Smooth muscle cell (in vitro differentiated cells): ENCODE results near the gene ARHGAP26. TPM values are rescaled to one million over a fixed set of nuclear protein-coding genes. Genes with fewer than 3 reads are reported as not detected.
A peak's percentile ranks its signal among the peaks of the same experiment; 100 is the strongest.

Experiments
- DNase-seq: peaks from one replicate; lab custom pipeline; 2025; ENCODE audit not compliant: unreplicated experiment; lab: John Stamatoyannopoulos, UW
- H2AFZ ChIP-seq: fragments of 200-600 bp; sonication (generic); 2 replicates; pipeline ENCODE4 v1.6.0; 2016; ENCODE audit warnings: antibody characterized with exemption, low read depth, mild to moderate bottlenecking
- H3F3A ChIP-seq: fragments of 200-600 bp; sonication (generic); 2 replicates; pipeline ENCODE4 v1.6.0; 2017; ENCODE audit warnings: antibody characterized with exemption, low read depth
- H3K27ac ChIP-seq: fragments of 200-600 bp; sonication (generic); 2 replicates; pipeline ENCODE4 v1.5.1; 2016; ENCODE audit warnings: low read depth, mild to moderate bottlenecking
- H3K27me3 ChIP-seq: fragments of 200-600 bp; sonication (generic); 2 replicates; pipeline ENCODE4 v1.6.1; 2016; ENCODE audit warnings: low read depth, mild to moderate bottlenecking
- H3K36me3 ChIP-seq: fragments of 200-600 bp; sonication (generic); 2 replicates; pipeline ENCODE4 v1.5.1; 2016; ENCODE audit warnings: low read depth
- H3K4me1 ChIP-seq: fragments of 200-600 bp; sonication (generic); 2 replicates; pipeline ENCODE4 v1.5.1; 2016; ENCODE audit warnings: low read depth
- H3K4me2 ChIP-seq: fragments of 200-600 bp; sonication (generic); 2 replicates; pipeline ENCODE4 v1.6.0; 2016; ENCODE audit warnings: mild to moderate bottlenecking
- H3K4me3 ChIP-seq: fragments of 200-600 bp; sonication (generic); 2 replicates; pipeline ENCODE4 v1.5.1; 2016; ENCODE audit warnings: mild to moderate bottlenecking
- H3K79me2 ChIP-seq: fragments of 200-600 bp; sonication (generic); 2 replicates; pipeline ENCODE4 v1.6.0; 2016; ENCODE audit warnings: low read depth, mild to moderate bottlenecking
- H3K9ac ChIP-seq: fragments of 200-600 bp; sonication (generic); 2 replicates; pipeline ENCODE4 v1.6.0; 2016; ENCODE audit warnings: low read depth
- H3K9me3 ChIP-seq: fragments of 200-600 bp; sonication (generic); replicated peaks from 2 replicates; pipeline ENCODE4 v1.5.1; 2016; ENCODE audit warnings: low read depth
- H4K20me1 ChIP-seq: fragments of 200-600 bp; sonication (generic); 2 replicates; pipeline ENCODE4 v1.6.0; 2016; ENCODE audit warnings: low read depth
- WGBS: methylation state at CpG from one replicate; pipeline ENCODE4 v1.1.7; 2016; ENCODE audit warnings: low lambda C conversion rate; 5-methylcytosine and 5-hydroxymethylcytosine counted together
- polyA plus RNA-seq: library from polyadenylated mRNA; unstranded; fragments of >200 nt; fragmentation: Nextera tagmentation; extraction: Ambion mirVana; gene quantifications from 2 replicates; pipeline ENCODE4 v1.2.1, GENCODE V29; 2016
- total RNA-seq: library from RNA; depleted of rRNA; stranded (reverse); fragments of >200 nt; gene quantifications from 2 replicates; pipeline ENCODE4 v1.2.3, GENCODE V29; 2014
- TF ChIP-seq, protein P1 (sequence below): fragments of 200-600 bp; sonication (generic); IDR thresholded peaks from 2 replicates; pipeline ENCODE4 v1.5.1; 2017; ENCODE audit warnings: borderline replicate concordance, mild to moderate bottlenecking, antibody characterized with exemption; ENCODE audit not compliant: insufficient read depth, poor library complexity, severe bottlenecking

Gene ARHGAP26
- total and polyA plus RNA-seq, 2 experiments from 2014 or later, result 2.2 to 5.1 TPM

- H3K36me3 ChIP-seq, result no peaks in the 10 kb centered on the region
- no peak for DNase-seq
- H3K4me2 ChIP-seq, result peak overlapping the region; percentile 51
- peaks cover 4% of the 10 kb centered on the region for H3F3A ChIP-seq
- H3K27ac ChIP-seq, result peak overlapping the region; percentile 35
- WGBS, result 66% methylated on average over 7 of the region's 7 CpGs
- no peak overlapping the region for H3K9ac ChIP-seq
- H3K4me1 ChIP-seq, result peaks cover 20% of the 10 kb centered on the region
- H4K20me1 ChIP-seq, result no peaks in the 10 kb centered on the region
- TF ChIP-seq, protein P1, sequence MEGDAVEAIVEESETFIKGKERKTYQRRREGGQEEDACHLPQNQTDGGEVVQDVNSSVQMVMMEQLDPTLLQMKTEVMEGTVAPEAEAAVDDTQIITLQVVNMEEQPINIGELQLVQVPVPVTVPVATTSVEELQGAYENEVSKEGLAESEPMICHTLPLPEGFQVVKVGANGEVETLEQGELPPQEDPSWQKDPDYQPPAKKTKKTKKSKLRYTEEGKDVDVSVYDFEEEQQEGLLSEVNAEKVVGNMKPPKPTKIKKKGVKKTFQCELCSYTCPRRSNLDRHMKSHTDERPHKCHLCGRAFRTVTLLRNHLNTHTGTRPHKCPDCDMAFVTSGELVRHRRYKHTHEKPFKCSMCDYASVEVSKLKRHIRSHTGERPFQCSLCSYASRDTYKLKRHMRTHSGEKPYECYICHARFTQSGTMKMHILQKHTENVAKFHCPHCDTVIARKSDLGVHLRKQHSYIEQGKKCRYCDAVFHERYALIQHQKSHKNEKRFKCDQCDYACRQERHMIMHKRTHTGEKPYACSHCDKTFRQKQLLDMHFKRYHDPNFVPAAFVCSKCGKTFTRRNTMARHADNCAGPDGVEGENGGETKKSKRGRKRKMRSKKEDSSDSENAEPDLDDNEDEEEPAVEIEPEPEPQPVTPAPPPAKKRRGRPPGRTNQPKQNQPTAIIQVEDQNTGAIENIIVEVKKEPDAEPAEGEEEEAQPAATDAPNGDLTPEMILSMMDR, result no peak
- H2AFZ ChIP-seq, result peak overlapping the region; percentile 29
- H3K27me3 ChIP-seq, result no peaks in the 10 kb centered on the region
- no peaks in the 10 kb centered on the region for H3K9me3 ChIP-seq
- H3K79me2 ChIP-seq, result no peaks in the 10 kb centered on the region
- no peak overlapping the region for H3K4me3 ChIP-seq
These were observed 249.7 kb downstream of the ARHGAP26 start for GRCh38 chr5:143019614-143020515.

DNA sequence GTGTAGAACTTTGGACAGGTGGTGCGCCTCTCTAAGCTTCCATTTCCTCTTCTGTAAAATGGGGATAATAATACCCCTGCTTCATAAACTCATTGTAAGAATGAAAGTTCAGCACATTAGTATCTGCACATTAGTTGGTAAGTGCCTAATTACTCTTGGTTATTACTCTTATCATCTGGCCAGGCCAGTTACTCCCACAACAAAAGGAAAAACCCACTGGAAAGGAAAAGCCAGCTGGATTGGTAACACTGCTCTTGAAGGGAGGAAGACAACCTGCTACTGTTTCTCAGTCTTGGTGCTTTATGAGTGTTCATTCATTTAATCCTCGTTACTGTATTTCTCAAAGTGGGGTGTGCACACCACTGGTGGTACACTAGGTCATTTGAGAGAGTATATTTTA is 251.4 kb downstream of the ARHGAP26 start:
- H3K4me3 ChIP-seq, result no peak overlapping the region
- no peak overlapping the region for H3K9ac ChIP-seq
- H3K9me3 ChIP-seq, result no peaks in the 10 kb centered on the region
- no peaks in the 10 kb centered on the region for H3K36me3 ChIP-seq
- no peaks in the 10 kb centered on the region for H4K20me1 ChIP-seq
- H2AFZ ChIP-seq, result no peak overlapping the region
- no peak overlapping the region for H3K4me2 ChIP-seq
- H3K27me3 ChIP-seq, result no peaks in the 10 kb centered on the region
- 91% methylated on average over 2 of the region's 2 CpGs for whole genome bisulfite sequencing
- TF ChIP-seq, protein P1, result no peak
- no peak for DNase-seq
- no peaks in the 10 kb centered on the region for H3K79me2 ChIP-seq
- no peak overlapping the region for H3K27ac ChIP-seq
- H3F3A ChIP-seq, result peaks cover 4% of the 10 kb centered on the region
- peaks cover 20% of the 10 kb centered on the region for H3K4me1 ChIP-seq

DNA sequence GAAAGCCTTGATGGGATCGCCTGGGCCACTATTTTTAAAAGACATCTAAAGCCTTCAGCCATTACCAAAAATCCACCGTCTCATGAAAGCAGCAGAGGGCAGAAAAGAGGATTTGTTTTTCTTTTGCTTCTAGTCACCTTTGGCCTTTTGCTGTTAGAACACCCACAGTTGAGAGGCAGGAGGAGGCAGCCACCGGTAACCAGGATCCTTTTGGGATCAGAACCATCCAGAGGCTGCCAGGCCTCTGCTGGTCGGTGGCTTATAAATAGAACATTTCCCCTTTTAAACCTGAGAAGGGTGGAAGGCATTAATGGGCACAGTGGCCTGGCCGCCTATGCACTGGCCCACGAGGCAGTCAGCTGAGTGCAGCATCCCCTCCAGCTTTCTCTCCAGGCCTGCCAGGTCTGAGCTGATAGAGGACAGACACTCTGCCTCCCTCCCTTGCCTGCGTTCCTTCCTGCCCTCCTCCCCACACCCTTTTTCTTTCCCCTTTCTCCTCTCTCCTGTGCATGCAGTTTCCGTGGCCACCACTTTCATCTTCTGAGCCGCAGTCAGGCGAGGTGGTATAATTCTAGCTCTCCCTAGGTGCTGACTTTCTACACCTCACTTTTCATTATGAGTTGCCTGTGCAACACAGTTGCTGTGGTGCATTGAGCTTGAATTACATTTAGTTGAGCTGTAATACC is 253.4 kb downstream of the ARHGAP26 start:
- H3K4me1 ChIP-seq, result peaks cover 20% of the 10 kb centered on the region

More for the DNA sequence above, 253.4 kb downstream of the ARHGAP26 start:
- H3K4me2 ChIP-seq, result no peak overlapping the region
- H3K27me3 ChIP-seq, result no peaks in the 10 kb centered on the region
- no peaks in the 10 kb centered on the region for H3K79me2 ChIP-seq
- no peaks in the 10 kb centered on the region for H3K36me3 ChIP-seq
- DNase-seq, result no peak
- H3K27ac ChIP-seq, result no peak overlapping the region
- TF ChIP-seq, protein P1, result no peak
- peak overlapping the region; percentile 66 for H2AFZ ChIP-seq
- no peaks in the 10 kb centered on the region for H4K20me1 ChIP-seq
- no peak overlapping the region for H3K9ac ChIP-seq
- H3F3A ChIP-seq, result peaks cover 4% of the 10 kb centered on the region
- WGBS, result 60% methylated on average over 10 of the region's 10 CpGs
- H3K4me3 ChIP-seq, result no peak overlapping the region
- no peaks in the 10 kb centered on the region for H3K9me3 ChIP-seq
